KMS-11 (cell line): ENCODE results near the gene TLK2.

ENCODE experiments used
- H2AFZ ChIP-seq: fragments of 200-600 bp; sonication (generic); 2 replicates; pipeline ENCODE4 v1.6.1; 2016; ENCODE audit warnings: antibody characterized with exemption, mixed run types, low read depth
- H3K27ac ChIP-seq: fragments of 200-600 bp; sonication (generic); 2 replicates; pipeline ENCODE4 v1.6.1; 2016; ENCODE audit warnings: mild to moderate bottlenecking, mixed run types
- H3K27me3 ChIP-seq: fragments of 200-600 bp; sonication (generic); 2 replicates; pipeline ENCODE4 v1.6.1; 2017; ENCODE audit warnings: mild to moderate bottlenecking, low read depth, mixed run types, moderate library complexity; ENCODE audit not compliant: insufficient read depth
- H3K36me3 ChIP-seq: fragments of 200-600 bp; sonication (generic); 2 replicates; pipeline ENCODE4 v1.6.1; 2017; ENCODE audit warnings: mild to moderate bottlenecking, mixed run types; ENCODE audit not compliant: insufficient read depth
- H3K4me1 ChIP-seq: fragments of 200-600 bp; sonication (generic); 2 replicates; pipeline ENCODE4 v1.6.1; 2016; ENCODE audit warnings: mild to moderate bottlenecking, low read depth, mixed run types; ENCODE audit not compliant: poor library complexity, severe bottlenecking
- H3K4me2 ChIP-seq: fragments of 200-600 bp; sonication (generic); 2 replicates; pipeline ENCODE4 v1.7.0; 2016; ENCODE audit warnings: mild to moderate bottlenecking, mixed run types
- H3K4me3 ChIP-seq: fragments of 200-600 bp; sonication (generic); IDR thresholded peaks from 2 replicates; pipeline ENCODE4 v1.6.1; 2017; ENCODE audit warnings: low read depth, low read length, mixed read lengths; ENCODE audit not compliant: insufficient read depth
- H3K79me2 ChIP-seq: fragments of 200-600 bp; sonication (generic); 2 replicates; pipeline ENCODE4 v1.6.1; 2016; ENCODE audit warnings: low read depth, mixed run types; ENCODE audit not compliant: insufficient read depth
- H3K9ac ChIP-seq: fragments of 200-600 bp; sonication (generic); 2 replicates; pipeline ENCODE4 v1.6.1; 2016; ENCODE audit warnings: mild to moderate bottlenecking, mixed run types
- H4K20me1 ChIP-seq: fragments of 200-600 bp; sonication (generic); 2 replicates; pipeline ENCODE4 v1.6.1; 2016; ENCODE audit warnings: mild to moderate bottlenecking, mixed run types; ENCODE audit not compliant: insufficient read depth
- CTCF ChIP-seq: fragments of 200-600 bp; sonication (generic); conservative IDR thresholded peaks from 2 replicates; pipeline ENCODE4 v1.6.1; 2017; ENCODE audit warnings: low read depth, mild to moderate bottlenecking, antibody characterized with exemption, low read length, moderate library complexity, mixed read lengths

The TLK2 gene

GRCh38 chr17:62580947-62581346 lies 102.3 kb downstream of the TLK2 start:
- Histone ChIP-seq H3K4me2 (no peak overlapping the region), H4K20me1 (no peaks in the 10 kb centered on the region), H3K4me1 (peaks cover 10% of the 10 kb centered on the region), H2AFZ (no peak overlapping the region), H3K27ac (no peak overlapping the region), H3K9ac (no peak overlapping the region), H3K36me3 (peaks cover 3% of the 10 kb centered on the region; the same call in 1 of the 2 replicates), H3K4me3 (no peak overlapping the region), H3K79me2 (no peaks in the 10 kb centered on the region), H3K27me3 (no peaks in the 10 kb centered on the region)
- no peak for TF ChIP-seq CTCF

- Histone ChIP-seq H3K4me1 (peaks cover 10% of the 10 kb centered on the region), H4K20me1 (no peaks in the 10 kb centered on the region), H3K4me2 (no peak overlapping the region), H3K36me3 (peaks cover 3% of the 10 kb centered on the region; the same call in 1 of the 2 replicates), H3K27ac (no peak overlapping the region), H3K27me3 (no peaks in the 10 kb centered on the region), H3K9ac (no peak overlapping the region), H3K79me2 (no peaks in the 10 kb centered on the region), H3K4me3 (no peak overlapping the region), H2AFZ (no peak overlapping the region)
- no peak for TF ChIP-seq CTCF
These were observed 103.1 kb downstream of the TLK2 start for GRCh38 chr17:62581764-62582163.

- Histone ChIP-seq H3K36me3 (no peaks in the 10 kb centered on the region), H3K27ac (no peak overlapping the region), H3K4me2 (no peak overlapping the region), H3K4me1 (peaks cover 2% of the 10 kb centered on the region), H3K79me2 (no peaks in the 10 kb centered on the region), H3K4me3 (no peak overlapping the region), H3K9ac (no peak overlapping the region), H4K20me1 (no peaks in the 10 kb centered on the region), H2AFZ (no peak overlapping the region), H3K27me3 (no peaks in the 10 kb centered on the region)
- TF ChIP-seq CTCF, result no peak
These were observed 108.9 kb downstream of the TLK2 start for GRCh38 chr17:62587554-62587953.

GRCh38 chr17:62588109-62588508 lies 109.5 kb downstream of the TLK2 start:
- H3K4me2 ChIP-seq, result no peak overlapping the region
- no peak for TF ChIP-seq CTCF
- no peaks in the 10 kb centered on the region for H4K20me1 ChIP-seq
- no peaks in the 10 kb centered on the region for H3K36me3 ChIP-seq
- no peak overlapping the region for H2AFZ ChIP-seq
- H3K27me3 ChIP-seq, result no peaks in the 10 kb centered on the region
- no peak overlapping the region for H3K27ac ChIP-seq
- no peak overlapping the region for H3K4me3 ChIP-seq
- no peak overlapping the region for H3K9ac ChIP-seq
- no peaks in the 10 kb centered on the region for H3K79me2 ChIP-seq
- H3K4me1 ChIP-seq, result no peaks in the 10 kb centered on the region
